SK-N-SH treated with all-trans-retinoic acid at 6 μM for 48 hours (cell line): ENCODE data around the gene TMX3.

Experiments
- ARNTL ChIP-seq: fragments of 450-650 bp; formaldehyde crosslinking; IDR thresholded peaks from 2 replicates; pipeline ENCODE4 v1.5.0; 2020; ENCODE audit warnings: low read depth, mild to moderate bottlenecking, moderate library complexity, borderline replicate concordance
- BACH2 ChIP-seq: fragments of 250-450 bp; sonication (Bioruptor Pico); IDR thresholded peaks from 2 replicates; pipeline ENCODE4 v1.9.0; 2021; ENCODE audit warnings: mild to moderate bottlenecking, borderline replicate concordance
- CREB5 ChIP-seq: fragments of 250-450 bp; sonication (Bioruptor Pico); IDR thresholded peaks from 2 replicates; pipeline ENCODE4 v1.5.1; 2020; ENCODE audit warnings: low read depth, mild to moderate bottlenecking, moderate library complexity
- ESRRG ChIP-seq: fragments of 250-450 bp; sonication (Bioruptor Pico); IDR thresholded peaks from 2 replicates; pipeline ENCODE4 v1.6.1; 2021; ENCODE audit warnings: mild to moderate bottlenecking
- OSR1 ChIP-seq: fragments of 250-450 bp; sonication (Bioruptor Pico); IDR thresholded peaks from 2 replicates; pipeline ENCODE4 v1.8.0; 2022; ENCODE audit warnings: moderate library complexity, mild to moderate bottlenecking, inconsistent platforms
- POU6F1 ChIP-seq: fragments of 250-450 bp; sonication (Bioruptor Pico); IDR thresholded peaks from 2 replicates; pipeline ENCODE4 v1.8.0; 2021; ENCODE audit warnings: low read depth, mild to moderate bottlenecking, moderate library complexity, borderline replicate concordance
- PPARA ChIP-seq: fragments of 250-450 bp; sonication (Bioruptor Pico); IDR thresholded peaks from 2 replicates; pipeline ENCODE4 v1.5.0; 2020; ENCODE audit warnings: mild to moderate bottlenecking, borderline replicate concordance
- RARB ChIP-seq: fragments of 250-450 bp; sonication (Bioruptor Pico); IDR thresholded peaks from 2 replicates; pipeline ENCODE4 v1.8.0; 2021; ENCODE audit warnings: mild to moderate bottlenecking, moderate library complexity
- TCF4 ChIP-seq: fragments of 250-450 bp; sonication (Bioruptor Pico); IDR thresholded peaks from 2 replicates; pipeline ENCODE4 v1.8.0; 2021; ENCODE audit warnings: mild to moderate bottlenecking, moderate library complexity, borderline replicate concordance
- TSHZ2 ChIP-seq: fragments of 250-450 bp; sonication (Bioruptor Pico); IDR thresholded peaks from 2 replicates; pipeline ENCODE4 v1.5.0; 2020; ENCODE audit warnings: mild to moderate bottlenecking, moderate library complexity
- ZC3H10 ChIP-seq: fragments of 250-450 bp; sonication (Bioruptor Pico); IDR thresholded peaks from 2 replicates; pipeline ENCODE4 v1.5.1; 2021; ENCODE audit warnings: mild to moderate bottlenecking, moderate library complexity
- TF ChIP-seq, protein P1 (sequence below): fragments of 250-450 bp; sonication (Bioruptor Pico); IDR thresholded peaks from 2 replicates; pipeline ENCODE4 v1.8.0; 2020; ENCODE audit warnings: mild to moderate bottlenecking, moderate library complexity, borderline replicate concordance
- TF ChIP-seq, protein P2 (sequence below): fragments of 250-450 bp; sonication (Bioruptor Pico); IDR thresholded peaks from 2 replicates; pipeline ENCODE4 v1.5.1; 2021; ENCODE audit warnings: mild to moderate bottlenecking, moderate library complexity

DNA sequence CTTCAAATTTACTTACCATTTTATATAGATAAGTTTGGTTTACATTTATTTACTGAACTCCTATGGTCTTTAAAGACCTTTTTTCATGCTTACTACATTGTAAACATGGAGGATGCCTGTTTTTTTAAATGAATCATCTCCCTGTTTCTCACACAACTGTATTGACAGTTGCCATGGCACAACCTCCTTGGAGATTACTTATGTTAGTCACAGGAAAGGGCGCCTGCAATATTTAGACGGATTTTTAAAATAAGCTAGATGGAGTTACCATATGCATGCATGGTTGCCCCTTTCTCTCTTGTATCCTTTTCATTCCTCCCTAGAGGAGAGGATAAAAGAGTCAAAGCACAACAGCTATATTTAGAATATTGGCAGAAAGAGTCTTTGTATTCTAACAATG is 48.2 kb upstream of the TMX3 start:
- TF ChIP-seq PPARA (CRISPR knock-in tag), result no peak
- no peak for TF ChIP-seq CREB5 (CRISPR knock-in tag)
- TF ChIP-seq, protein P1, sequence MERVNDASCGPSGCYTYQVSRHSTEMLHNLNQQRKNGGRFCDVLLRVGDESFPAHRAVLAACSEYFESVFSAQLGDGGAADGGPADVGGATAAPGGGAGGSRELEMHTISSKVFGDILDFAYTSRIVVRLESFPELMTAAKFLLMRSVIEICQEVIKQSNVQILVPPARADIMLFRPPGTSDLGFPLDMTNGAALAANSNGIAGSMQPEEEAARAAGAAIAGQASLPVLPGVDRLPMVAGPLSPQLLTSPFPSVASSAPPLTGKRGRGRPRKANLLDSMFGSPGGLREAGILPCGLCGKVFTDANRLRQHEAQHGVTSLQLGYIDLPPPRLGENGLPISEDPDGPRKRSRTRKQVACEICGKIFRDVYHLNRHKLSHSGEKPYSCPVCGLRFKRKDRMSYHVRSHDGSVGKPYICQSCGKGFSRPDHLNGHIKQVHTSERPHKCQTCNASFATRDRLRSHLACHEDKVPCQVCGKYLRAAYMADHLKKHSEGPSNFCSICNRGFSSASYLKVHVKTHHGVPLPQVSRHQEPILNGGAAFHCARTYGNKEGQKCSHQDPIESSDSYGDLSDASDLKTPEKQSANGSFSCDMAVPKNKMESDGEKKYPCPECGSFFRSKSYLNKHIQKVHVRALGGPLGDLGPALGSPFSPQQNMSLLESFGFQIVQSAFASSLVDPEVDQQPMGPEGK (CRISPR knock-in tag), result no peak
- TF ChIP-seq RARB (CRISPR knock-in tag), result no peak
- TF ChIP-seq ESRRG, result no peak
- no peak for TF ChIP-seq OSR1 (CRISPR knock-in tag)
- no peak for TF ChIP-seq TSHZ2 (CRISPR knock-in tag)
- no peak for TF ChIP-seq BACH2 (CRISPR knock-in tag)
- TF ChIP-seq ARNTL (CRISPR knock-in tag), result no peak
- no peak for TF ChIP-seq ZC3H10 (CRISPR knock-in tag)
- no peak for TF ChIP-seq TCF4 (CRISPR knock-in tag)
- no peak for TF ChIP-seq POU6F1
- TF ChIP-seq, protein P2, sequence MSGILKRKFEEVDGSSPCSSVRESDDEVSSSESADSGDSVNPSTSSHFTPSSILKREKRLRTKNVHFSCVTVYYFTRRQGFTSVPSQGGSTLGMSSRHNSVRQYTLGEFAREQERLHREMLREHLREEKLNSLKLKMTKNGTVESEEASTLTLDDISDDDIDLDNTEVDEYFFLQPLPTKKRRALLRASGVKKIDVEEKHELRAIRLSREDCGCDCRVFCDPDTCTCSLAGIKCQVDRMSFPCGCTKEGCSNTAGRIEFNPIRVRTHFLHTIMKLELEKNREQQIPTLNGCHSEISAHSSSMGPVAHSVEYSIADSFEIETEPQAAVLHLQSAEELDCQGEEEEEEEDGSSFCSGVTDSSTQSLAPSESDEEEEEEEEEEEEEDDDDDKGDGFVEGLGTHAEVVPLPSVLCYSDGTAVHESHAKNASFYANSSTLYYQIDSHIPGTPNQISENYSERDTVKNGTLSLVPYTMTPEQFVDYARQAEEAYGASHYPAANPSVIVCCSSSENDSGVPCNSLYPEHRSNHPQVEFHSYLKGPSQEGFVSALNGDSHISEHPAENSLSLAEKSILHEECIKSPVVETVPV (CRISPR knock-in tag), result no peak
